Transverse colon (tissue), 4 donors: Measurements from ENCODE around the gene PRPF40A.

Experiments used
- EP300 ChIP-seq: sonication (generic); formaldehyde crosslinking; IDR thresholded peaks from one replicate; pipeline ENCODE4 v1.6.1; 2017; ENCODE audit warnings: antibody characterized with exemption, low read depth
- POLR2AphosphoS5 ChIP-seq, 3 donors: sonication (generic); formaldehyde crosslinking; IDR thresholded peaks; one replicate each; pipeline ENCODE4 v1.6.1; 2016; ENCODE audit warnings: antibody characterized with exemption in 3 of 3
- TF ChIP-seq, protein P1 (sequence below), 5 experiments: fragments of 200-600 bp in 3 of 5; fragments of 450-650 bp in 2 of 5; sonication (generic) in 3 of 5; IDR thresholded peaks; 1 replicate in 2 of 5; 2 replicates in 3 of 5; pipeline ENCODE4 v1.5.1; 2016 to 2017; ENCODE audit warnings: antibody characterized with exemption in 5 of 5, inconsistent platforms in 3 of 5, mild to moderate bottlenecking in 2 of 5, moderate library complexity in 1 of 5

GRCh38 chr2:152615177-152615576 is 102.1 kb downstream of the PRPF40A start:
- TF ChIP-seq POLR2AphosphoS5 (IDR thresholded peaks at IDR 0.05), result no peak
- TF ChIP-seq EP300, result no peak
- TF ChIP-seq, protein P1, sequence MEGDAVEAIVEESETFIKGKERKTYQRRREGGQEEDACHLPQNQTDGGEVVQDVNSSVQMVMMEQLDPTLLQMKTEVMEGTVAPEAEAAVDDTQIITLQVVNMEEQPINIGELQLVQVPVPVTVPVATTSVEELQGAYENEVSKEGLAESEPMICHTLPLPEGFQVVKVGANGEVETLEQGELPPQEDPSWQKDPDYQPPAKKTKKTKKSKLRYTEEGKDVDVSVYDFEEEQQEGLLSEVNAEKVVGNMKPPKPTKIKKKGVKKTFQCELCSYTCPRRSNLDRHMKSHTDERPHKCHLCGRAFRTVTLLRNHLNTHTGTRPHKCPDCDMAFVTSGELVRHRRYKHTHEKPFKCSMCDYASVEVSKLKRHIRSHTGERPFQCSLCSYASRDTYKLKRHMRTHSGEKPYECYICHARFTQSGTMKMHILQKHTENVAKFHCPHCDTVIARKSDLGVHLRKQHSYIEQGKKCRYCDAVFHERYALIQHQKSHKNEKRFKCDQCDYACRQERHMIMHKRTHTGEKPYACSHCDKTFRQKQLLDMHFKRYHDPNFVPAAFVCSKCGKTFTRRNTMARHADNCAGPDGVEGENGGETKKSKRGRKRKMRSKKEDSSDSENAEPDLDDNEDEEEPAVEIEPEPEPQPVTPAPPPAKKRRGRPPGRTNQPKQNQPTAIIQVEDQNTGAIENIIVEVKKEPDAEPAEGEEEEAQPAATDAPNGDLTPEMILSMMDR (IDR thresholded peaks at IDR 0.05), result no peak
